Measurements from ENCODE around the gene DGKI. TPM values are rescaled to one million over a fixed set of nuclear protein-coding genes. Genes with fewer than 3 reads are reported as not detected.

DGKI gene
- total and polyA plus RNA-seq, 2 of the 13 experiments (the other 11 are each of a cell fraction or from before 2014, with no cell fraction given) = 0.09 to 0.17 TPM

DNA sequence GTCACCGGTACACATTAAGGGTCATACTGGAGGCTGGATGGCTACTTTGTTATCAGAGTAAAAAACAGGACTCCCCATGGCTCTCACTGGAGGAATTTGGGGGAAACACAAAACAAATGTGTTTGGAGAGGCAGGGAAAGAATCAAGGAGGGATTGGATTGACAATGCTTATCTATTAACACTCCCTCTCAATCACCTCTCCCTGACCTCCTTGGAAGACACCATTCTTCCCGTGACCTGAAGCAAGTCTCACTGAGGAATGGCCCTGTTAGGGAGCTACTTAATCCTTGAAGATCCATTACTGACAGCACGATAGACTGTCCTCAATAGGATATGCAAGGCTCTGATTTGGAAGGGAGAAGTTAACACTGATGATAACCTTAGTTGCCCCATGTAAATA lies 261.2 kb downstream of the DGKI start:
- H3K4me2 ChIP-seq (ENCODE audit: low read depth, low read length) = no peak overlapping the region
- no TSS peak for BruUV-seq (replicated peaks)
- no peaks in the 10 kb centered on the region for H4K20me1 ChIP-seq (ENCODE audit: insufficient read depth, low read length)
- no peaks in the 10 kb centered on the region for H3K36me3 ChIP-seq (replicated peaks in 1 of 2; ENCODE audit: control insufficient read depth in 1 of 2, insufficient read depth in 2 of 2, low read length in 2 of 2)
- H3K79me2 ChIP-seq (ENCODE audit: insufficient read depth, low read length) = no peaks in the 10 kb centered on the region
- peaks cover 0 to 11% of the 10 kb centered on the region in 2 experiments; a peak in 2 of 5 replicates for H3K27me3 ChIP-seq (ENCODE audit: control insufficient read depth in 1 of 2, insufficient read depth in 2 of 2, low read length in 2 of 2)
- no peaks in the 10 kb centered on the region for H3K9me3 ChIP-seq (ENCODE audit: low read length)
- TF ChIP-seq ESRRA (CRISPR knock-in tag; IDR thresholded peaks at IDR 0.05; ENCODE audit: low read depth) (no peak), ZNF574 (CRISPR knock-in tag; IDR thresholded peaks at IDR 0.05) (no peak), ZNF383 (CRISPR knock-in tag; IDR thresholded peaks at IDR 0.05; ENCODE audit: borderline replicate concordance) (no peak), SMARCC2 (IDR thresholded peaks at IDR 0.05) (no peak), MXI1 (IDR thresholded peaks at IDR 0.05; ENCODE audit: borderline replicate concordance, low read depth, low read length) (no peak), NFYB (CRISPR knock-in tag; IDR thresholded peaks at IDR 0.05) (no peak), ZNF276 (CRISPR knock-in tag; IDR thresholded peaks at IDR 0.05; ENCODE audit: low read depth) (no peak), KDM2A (CRISPR knock-in tag; IDR thresholded peaks at IDR 0.05; ENCODE audit: borderline replicate concordance, low read depth) (no peak), JDP2 (CRISPR knock-in tag; IDR thresholded peaks at IDR 0.05; ENCODE audit: borderline replicate concordance) (no peak), ZNF629 (CRISPR knock-in tag; conservative IDR thresholded peaks at IDR 0.05) (no peak)
- TF ChIP-seq, protein P1, sequence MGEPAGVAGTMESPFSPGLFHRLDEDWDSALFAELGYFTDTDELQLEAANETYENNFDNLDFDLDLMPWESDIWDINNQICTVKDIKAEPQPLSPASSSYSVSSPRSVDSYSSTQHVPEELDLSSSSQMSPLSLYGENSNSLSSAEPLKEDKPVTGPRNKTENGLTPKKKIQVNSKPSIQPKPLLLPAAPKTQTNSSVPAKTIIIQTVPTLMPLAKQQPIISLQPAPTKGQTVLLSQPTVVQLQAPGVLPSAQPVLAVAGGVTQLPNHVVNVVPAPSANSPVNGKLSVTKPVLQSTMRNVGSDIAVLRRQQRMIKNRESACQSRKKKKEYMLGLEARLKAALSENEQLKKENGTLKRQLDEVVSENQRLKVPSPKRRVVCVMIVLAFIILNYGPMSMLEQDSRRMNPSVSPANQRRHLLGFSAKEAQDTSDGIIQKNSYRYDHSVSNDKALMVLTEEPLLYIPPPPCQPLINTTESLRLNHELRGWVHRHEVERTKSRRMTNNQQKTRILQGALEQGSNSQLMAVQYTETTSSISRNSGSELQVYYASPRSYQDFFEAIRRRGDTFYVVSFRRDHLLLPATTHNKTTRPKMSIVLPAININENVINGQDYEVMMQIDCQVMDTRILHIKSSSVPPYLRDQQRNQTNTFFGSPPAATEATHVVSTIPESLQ (CRISPR knock-in tag; conservative IDR thresholded peaks at IDR 0.05) = no peak
- TF ChIP-seq, protein P2, sequence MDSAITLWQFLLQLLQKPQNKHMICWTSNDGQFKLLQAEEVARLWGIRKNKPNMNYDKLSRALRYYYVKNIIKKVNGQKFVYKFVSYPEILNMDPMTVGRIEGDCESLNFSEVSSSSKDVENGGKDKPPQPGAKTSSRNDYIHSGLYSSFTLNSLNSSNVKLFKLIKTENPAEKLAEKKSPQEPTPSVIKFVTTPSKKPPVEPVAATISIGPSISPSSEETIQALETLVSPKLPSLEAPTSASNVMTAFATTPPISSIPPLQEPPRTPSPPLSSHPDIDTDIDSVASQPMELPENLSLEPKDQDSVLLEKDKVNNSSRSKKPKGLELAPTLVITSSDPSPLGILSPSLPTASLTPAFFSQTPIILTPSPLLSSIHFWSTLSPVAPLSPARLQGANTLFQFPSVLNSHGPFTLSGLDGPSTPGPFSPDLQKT (CRISPR knock-in tag; IDR thresholded peaks at IDR 0.05; ENCODE audit: borderline replicate concordance) = no peak
- FAIRE-seq (no peak), DNase-seq (ENCODE audit: low spot score) (no peak), ATAC-seq (no peak)
- H3K4me3 ChIP-seq (replicated peaks in 1 of 3; ENCODE audit: insufficient read depth in 1 of 3, low read depth in 2 of 3, low read length in 3 of 3) = no peak overlapping the region
- in situ Hi-C loops (cut with HindIII; ENCODE audit: extremely low pct_ligation_motif_present, low pct_unique_long_range_greater_than_20kb) = no loop called here
- H3K4me1 ChIP-seq (ENCODE audit: insufficient read depth, low read length) = no peaks in the 10 kb centered on the region
- no peak overlapping the region for H3K27ac ChIP-seq (ENCODE audit: extremely low read length, insufficient read depth, low read length)
- no peak overlapping the region for H2AFZ ChIP-seq (ENCODE audit: low read length)
- WGBS (ENCODE audit: low lambda C conversion rate) = 14% methylated on average over 3 of the region's 3 CpGs
- CTCF ChIA-PET (ENCODE audit: low intra/inter-chr PET ratio, low total read pairs) = no interaction called here
- intact Hi-C loops (cut with micrococcal nuclease; ENCODE audit: unreplicated experiment) = no loop called here
- H3K9ac ChIP-seq (ENCODE audit: insufficient read depth, low read depth, low read length) = no peak overlapping the region
- POLR2A ChIA-PET = no interaction called here
